Astrocyte of the spinal cord (primary cell): ENCODE data around the gene ASTN2.

Source experiments
- DNase-seq: peaks from one replicate; pipeline ENCODE4 v3.0.0; 2011; ENCODE audit warnings: low read depth, low spot score
- H3K4me3 ChIP-seq: 2 replicates; pipeline ENCODE4 v1.5.1; 2011; ENCODE audit warnings: low read depth, mild to moderate bottlenecking, low read length, moderate library complexity
- in situ Hi-C: cut with HindIII; loops from 2 replicates; pipeline ENCODE4 v1.10.0; 2017; ENCODE audit warnings: low sequenced_read_pairs
- TF ChIP-seq, protein P1 (sequence below): IDR thresholded peaks from 2 replicates; pipeline ENCODE4 v1.5.1; 2012; ENCODE audit warnings: low read depth, mild to moderate bottlenecking, low read length, inconsistent platforms

ASTN2 gene

DNA sequence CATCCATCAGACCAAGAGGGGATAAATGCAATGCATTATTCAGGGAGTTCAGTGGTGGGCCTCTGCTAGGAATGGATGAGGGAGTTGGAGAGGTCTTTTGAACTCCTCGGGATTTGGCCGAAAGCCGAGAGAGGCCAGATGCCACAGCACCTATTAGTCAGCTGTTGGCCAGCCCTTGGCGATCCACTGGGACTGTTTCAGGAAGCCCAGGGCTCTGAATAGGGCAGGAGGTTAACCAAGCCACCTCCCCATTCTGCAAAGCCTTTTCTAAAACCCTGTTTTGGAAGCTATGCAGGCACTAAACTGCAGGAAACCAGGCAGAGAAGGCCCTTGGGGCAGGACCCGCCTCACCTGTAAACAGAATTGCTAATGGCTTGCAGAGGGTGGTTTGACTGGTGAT is 37.8 kb downstream of the ASTN2 start:
- no peak overlapping the region for H3K4me3 ChIP-seq
- in situ Hi-C loops = no loop called here
- TF ChIP-seq, protein P1, sequence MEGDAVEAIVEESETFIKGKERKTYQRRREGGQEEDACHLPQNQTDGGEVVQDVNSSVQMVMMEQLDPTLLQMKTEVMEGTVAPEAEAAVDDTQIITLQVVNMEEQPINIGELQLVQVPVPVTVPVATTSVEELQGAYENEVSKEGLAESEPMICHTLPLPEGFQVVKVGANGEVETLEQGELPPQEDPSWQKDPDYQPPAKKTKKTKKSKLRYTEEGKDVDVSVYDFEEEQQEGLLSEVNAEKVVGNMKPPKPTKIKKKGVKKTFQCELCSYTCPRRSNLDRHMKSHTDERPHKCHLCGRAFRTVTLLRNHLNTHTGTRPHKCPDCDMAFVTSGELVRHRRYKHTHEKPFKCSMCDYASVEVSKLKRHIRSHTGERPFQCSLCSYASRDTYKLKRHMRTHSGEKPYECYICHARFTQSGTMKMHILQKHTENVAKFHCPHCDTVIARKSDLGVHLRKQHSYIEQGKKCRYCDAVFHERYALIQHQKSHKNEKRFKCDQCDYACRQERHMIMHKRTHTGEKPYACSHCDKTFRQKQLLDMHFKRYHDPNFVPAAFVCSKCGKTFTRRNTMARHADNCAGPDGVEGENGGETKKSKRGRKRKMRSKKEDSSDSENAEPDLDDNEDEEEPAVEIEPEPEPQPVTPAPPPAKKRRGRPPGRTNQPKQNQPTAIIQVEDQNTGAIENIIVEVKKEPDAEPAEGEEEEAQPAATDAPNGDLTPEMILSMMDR = no peak
- DNase-seq = no peak

DNA sequence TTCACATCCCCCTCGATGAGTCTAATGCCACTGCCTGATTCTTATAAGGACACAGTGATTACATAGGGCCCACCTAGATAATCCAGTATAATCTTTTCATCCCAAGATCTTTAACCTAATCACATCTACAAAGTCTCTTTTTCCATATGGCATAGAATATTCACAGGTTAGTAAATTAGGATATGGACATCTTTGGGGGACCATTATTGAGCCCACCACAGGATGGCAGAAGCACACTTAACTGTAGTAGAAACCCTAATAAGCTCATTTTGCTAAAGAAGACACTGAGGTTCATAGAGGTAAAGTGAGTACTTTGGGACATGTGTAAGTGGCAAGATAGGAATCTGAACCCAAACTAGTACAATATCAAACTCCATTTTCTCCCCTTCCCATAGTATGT is 38.9 kb downstream of the ASTN2 start:
- in situ Hi-C loops = no loop called here

DNA sequence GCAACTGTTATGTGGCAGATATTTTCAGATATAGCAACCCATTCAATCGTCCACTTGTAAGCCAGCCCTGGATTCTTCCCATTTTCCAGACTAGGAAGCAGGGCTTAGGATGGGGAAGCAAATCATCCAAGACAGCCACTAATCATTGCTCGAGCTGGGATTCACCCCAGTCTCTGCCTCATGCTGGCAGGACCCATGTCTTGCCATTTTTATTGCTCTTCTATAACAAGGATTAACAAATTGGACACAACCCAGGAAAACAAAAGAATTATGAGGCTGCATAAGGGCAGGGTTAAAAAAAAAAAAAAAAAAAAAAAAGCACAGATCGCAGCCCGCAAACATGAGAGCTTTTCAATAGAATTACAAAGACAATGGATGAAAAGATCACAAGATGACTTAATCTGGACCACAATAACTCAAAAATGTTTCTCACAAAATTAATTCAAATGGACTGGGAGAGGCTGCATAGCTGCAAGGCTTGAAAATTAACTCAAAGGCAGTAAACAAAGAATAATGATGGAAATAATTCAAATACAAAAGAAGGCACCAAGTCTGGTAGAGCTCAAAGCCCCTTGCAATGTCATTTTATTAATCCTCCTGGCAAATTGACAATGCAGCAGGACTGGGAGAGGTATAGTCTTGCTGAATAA is 40.7 kb downstream of the ASTN2 start:
- in situ Hi-C loops = no loop called here
- TF ChIP-seq, protein P1 = no peak
- DNase-seq = no peak
- H3K4me3 ChIP-seq = no peak overlapping the region

More for the DNA sequence above, 38.9 kb downstream of the ASTN2 start:
- TF ChIP-seq, protein P1 = no peak
- no peak for DNase-seq
- H3K4me3 ChIP-seq = no peak overlapping the region

DNA sequence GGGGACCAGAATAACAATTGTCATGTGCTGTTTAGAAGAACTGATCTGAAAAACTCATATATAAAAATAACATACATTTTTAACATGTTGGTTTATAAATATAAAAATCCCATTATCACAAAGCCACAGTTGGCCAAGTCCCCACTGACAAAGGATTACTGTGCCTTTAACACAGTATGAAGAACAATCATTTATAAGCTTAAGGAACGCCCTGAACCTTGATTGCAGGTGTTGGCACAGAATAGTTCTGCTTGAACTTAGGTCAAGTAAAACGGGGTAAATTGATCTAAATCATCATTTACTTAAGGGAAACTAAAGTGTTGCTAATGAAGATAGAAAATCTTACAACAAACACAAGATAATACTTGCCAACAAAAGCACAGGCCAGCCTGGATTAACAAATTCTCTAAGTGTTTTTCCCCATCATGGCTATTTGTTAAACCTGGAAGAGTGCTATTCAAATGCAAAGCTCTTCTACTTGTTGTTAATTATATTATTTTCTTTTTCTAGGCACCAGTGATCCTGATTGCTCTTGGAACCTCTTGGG is 46.1 kb downstream of the ASTN2 start:
- H3K4me3 ChIP-seq = no peak overlapping the region
- DNase-seq = no peak
- in situ Hi-C loops = no loop called here
- TF ChIP-seq, protein P1 = no peak

DNA sequence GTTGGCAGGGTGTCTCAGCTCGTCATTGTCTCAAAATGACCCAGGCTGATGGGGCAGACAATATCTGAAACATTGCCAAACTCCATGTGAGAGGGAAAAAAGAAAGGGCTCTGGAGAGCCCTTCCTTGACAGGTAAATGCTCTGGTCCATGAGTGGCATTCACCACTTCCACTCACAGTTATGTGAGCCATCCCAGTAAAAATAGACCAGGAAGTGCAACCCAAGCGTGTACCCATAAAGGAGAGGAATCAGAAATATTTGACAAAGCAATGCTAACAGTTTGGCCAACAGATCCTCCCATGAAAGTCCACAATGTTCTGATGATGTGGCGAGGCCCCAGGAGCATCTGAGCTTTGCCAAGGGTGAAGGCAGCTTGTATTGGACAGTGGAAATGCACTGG is 49.4 kb downstream of the ASTN2 start:
- no peak overlapping the region for H3K4me3 ChIP-seq
- DNase-seq = no peak
- TF ChIP-seq, protein P1 = no peak
- in situ Hi-C loops = no loop called here

DNA sequence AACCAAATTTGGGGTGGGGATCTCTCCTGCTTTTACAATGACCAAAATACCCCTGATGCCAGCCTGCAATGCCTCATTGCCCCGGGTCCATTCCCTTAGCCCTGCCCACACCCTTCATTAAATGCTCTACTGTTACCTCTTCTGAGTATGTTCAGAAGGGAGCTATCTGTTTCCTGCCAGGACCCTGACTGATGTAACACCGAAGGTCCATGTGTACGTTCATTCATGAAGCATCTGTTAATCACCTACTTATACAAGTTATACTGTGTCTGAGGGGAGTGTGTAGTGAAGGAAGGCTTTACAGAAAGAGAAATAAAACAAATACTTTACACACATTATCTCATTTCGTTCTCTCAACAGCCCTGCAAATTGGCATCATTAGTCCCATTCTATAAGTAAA is 51.9 kb downstream of the ASTN2 start:
- TF ChIP-seq, protein P1 = no peak
- no peak overlapping the region for H3K4me3 ChIP-seq
- in situ Hi-C loops = no loop called here
- no peak for DNase-seq
